ENCODE data around the gene KSR2. TPM values are rescaled to one million over a fixed set of nuclear protein-coding genes. Genes with fewer than 3 reads are reported as not detected.

KSR2 gene
- total RNA-seq, 1 experiment from 2014 or later, result 0.02 TPM

GRCh38 chr12:117674313-117674712, 294.5 kb downstream of the KSR2 start:
- H3K36me3 Mint-ChIP-seq (ENCODE audit: insufficient read depth, unreplicated experiment), result no peaks in the 10 kb centered on the region
- peak; percentile 29 for DNase-seq (ENCODE audit: unreplicated experiment)
- H3K4me1 Mint-ChIP-seq (ENCODE audit: insufficient read depth, unreplicated experiment), result no peaks in the 10 kb centered on the region
- ChIA-PET POLR2A (no interaction called here), CTCF (interaction anchor here (1.6 kb wide), 1 partner anchor 163 kb away, joined by 4 read pairs; no protein-coding TSS in a partner anchor)
- H3K27me3 Mint-ChIP-seq (ENCODE audit: insufficient read depth, unreplicated experiment), result peaks cover 14% of the 10 kb centered on the region
- H3K4me3 Mint-ChIP-seq (ENCODE audit: unreplicated experiment), result no peak overlapping the region
- BruUV-seq (replicated peaks), result no TSS peak
- H3K27ac Mint-ChIP-seq (ENCODE audit: low read depth, unreplicated experiment), result no peak overlapping the region
- H3K9me3 Mint-ChIP-seq (ENCODE audit: unreplicated experiment), result no peaks in the 10 kb centered on the region
- intact Hi-C loops (cut with micrococcal nuclease), result loop anchor here (5.0 kb wide), 1 partner anchor 163 kb away; no protein-coding TSS in a partner anchor
- no peak for TF ChIP-seq CTCF (IDR thresholded peaks at IDR 0.05; ENCODE audit: unreplicated experiment)

GRCh38 chr12:117671734-117672133, 297.1 kb downstream of the KSR2 start:
- no peaks in the 10 kb centered on the region for H3K4me1 Mint-ChIP-seq (ENCODE audit: insufficient read depth, unreplicated experiment)
- TF ChIP-seq CTCF (IDR thresholded peaks at IDR 0.05; ENCODE audit: unreplicated experiment), result peak; percentile 53
- H3K36me3 Mint-ChIP-seq (ENCODE audit: insufficient read depth, unreplicated experiment), result no peaks in the 10 kb centered on the region
- H3K9me3 Mint-ChIP-seq (ENCODE audit: unreplicated experiment), result no peaks in the 10 kb centered on the region
- CTCF ChIA-PET, result interaction anchor here (0.6 to 1.9 kb wide), 15 partner anchors 10 to 512 kb away, joined by 3 to 12 read pairs (median 3); no protein-coding TSS in a partner anchor
- no TSS peak for BruUV-seq (replicated peaks)
- no peak overlapping the region for H3K27ac Mint-ChIP-seq (ENCODE audit: low read depth, unreplicated experiment)
- DNase-seq (ENCODE audit: unreplicated experiment), result peak; percentile 52
- intact Hi-C loops (cut with micrococcal nuclease), result loop anchor here (1.0 to 5.0 kb wide), 2 partner anchors 166 to 304 kb away; no protein-coding TSS in a partner anchor
- POLR2A ChIA-PET, result no interaction called here
- H3K4me3 Mint-ChIP-seq (ENCODE audit: unreplicated experiment), result no peak overlapping the region
- peaks cover 40% of the 10 kb centered on the region for H3K27me3 Mint-ChIP-seq (ENCODE audit: insufficient read depth, unreplicated experiment)

GRCh38 chr12:117664169-117664568, 304.6 kb downstream of the KSR2 start:
- no peak for DNase-seq (ENCODE audit: unreplicated experiment)
- peaks cover 26% of the 10 kb centered on the region for H3K27me3 Mint-ChIP-seq (ENCODE audit: insufficient read depth, unreplicated experiment)
- no peaks in the 10 kb centered on the region for H3K36me3 Mint-ChIP-seq (ENCODE audit: insufficient read depth, unreplicated experiment)
- BruUV-seq (replicated peaks), result no TSS peak
- POLR2A ChIA-PET, result no interaction called here
- no peaks in the 10 kb centered on the region for H3K9me3 Mint-ChIP-seq (ENCODE audit: unreplicated experiment)
- intact Hi-C loops (cut with micrococcal nuclease), result loop anchor here (10.0 kb wide), 1 partner anchor 449 kb away; no protein-coding TSS in a partner anchor
- peaks cover 17% of the 10 kb centered on the region for H3K4me1 Mint-ChIP-seq (ENCODE audit: insufficient read depth, unreplicated experiment)
- no peak overlapping the region for H3K4me3 Mint-ChIP-seq (ENCODE audit: unreplicated experiment)
- CTCF ChIA-PET, result interaction anchor here (0.9 to 1.2 kb wide), 2 partner anchors 173 to 450 kb away, joined by 3 to 5 read pairs; no protein-coding TSS in a partner anchor
- TF ChIP-seq CTCF (IDR thresholded peaks at IDR 0.05; ENCODE audit: unreplicated experiment), result no peak
- H3K27ac Mint-ChIP-seq (ENCODE audit: low read depth, unreplicated experiment), result no peak overlapping the region

- no peaks in the 10 kb centered on the region for H3K36me3 Mint-ChIP-seq (ENCODE audit: insufficient read depth, unreplicated experiment)
- H3K9me3 Mint-ChIP-seq (ENCODE audit: unreplicated experiment), result peaks cover 7% of the 10 kb centered on the region
- POLR2A ChIA-PET, result interaction anchor here (0.6 to 1.1 kb wide), 2 partner anchors 141 to 162 kb away, joined by 3 read pairs; no protein-coding TSS in a partner anchor
- TF ChIP-seq CTCF (IDR thresholded peaks at IDR 0.05; ENCODE audit: unreplicated experiment), result no peak
- no TSS peak for BruUV-seq (replicated peaks)
- intact Hi-C loops (cut with micrococcal nuclease), result loop anchor here (10.0 kb wide), 1 partner anchor 448 kb away; no protein-coding TSS in a partner anchor
- H3K4me1 Mint-ChIP-seq (ENCODE audit: insufficient read depth, unreplicated experiment), result peaks cover 17% of the 10 kb centered on the region
- CTCF ChIA-PET, result interaction anchor here (1.0 to 1.9 kb wide), 5 partner anchors 9 to 458 kb away, joined by 3 to 11 read pairs (median 3); no protein-coding TSS in a partner anchor
- no peak overlapping the region for H3K4me3 Mint-ChIP-seq (ENCODE audit: unreplicated experiment)
- H3K27ac Mint-ChIP-seq (ENCODE audit: low read depth, unreplicated experiment), result no peak overlapping the region
- peak; percentile 35 for DNase-seq (ENCODE audit: unreplicated experiment)
- H3K27me3 Mint-ChIP-seq (ENCODE audit: insufficient read depth, unreplicated experiment), result peaks cover 20% of the 10 kb centered on the region
Measured at GRCh38 chr12:117662620-117663395, 306.0 kb downstream of the KSR2 start.

Measured in MCF 10A (cell line).